Measurements from ENCODE around the gene PLEKHM2.

Gene PLEKHM2

GRCh38 chr1:15760520-15761211, 76.5 kb downstream of the PLEKHM2 start:
- peaks cover 12% of the 10 kb centered on the region; the same call in 1 of the 2 replicates for H3K4me1 ChIP-seq
- DNase-seq = no peak
- TF ChIP-seq CTCF (IDR thresholded peaks at IDR 0.05; ENCODE audit: low read depth, low read length) = no peak
- no peaks in the 10 kb centered on the region for H3K36me3 ChIP-seq
- H3K27me3 ChIP-seq = peaks cover 6% of the 10 kb centered on the region; the same call in 1 of the 2 replicates
- H3K4me3 ChIP-seq (ENCODE audit: low read depth, low read length) = peak overlapping the region; percentile 19; the same call in 1 of the 2 replicates
- H3K9me3 ChIP-seq = no peaks in the 10 kb centered on the region

DNA sequence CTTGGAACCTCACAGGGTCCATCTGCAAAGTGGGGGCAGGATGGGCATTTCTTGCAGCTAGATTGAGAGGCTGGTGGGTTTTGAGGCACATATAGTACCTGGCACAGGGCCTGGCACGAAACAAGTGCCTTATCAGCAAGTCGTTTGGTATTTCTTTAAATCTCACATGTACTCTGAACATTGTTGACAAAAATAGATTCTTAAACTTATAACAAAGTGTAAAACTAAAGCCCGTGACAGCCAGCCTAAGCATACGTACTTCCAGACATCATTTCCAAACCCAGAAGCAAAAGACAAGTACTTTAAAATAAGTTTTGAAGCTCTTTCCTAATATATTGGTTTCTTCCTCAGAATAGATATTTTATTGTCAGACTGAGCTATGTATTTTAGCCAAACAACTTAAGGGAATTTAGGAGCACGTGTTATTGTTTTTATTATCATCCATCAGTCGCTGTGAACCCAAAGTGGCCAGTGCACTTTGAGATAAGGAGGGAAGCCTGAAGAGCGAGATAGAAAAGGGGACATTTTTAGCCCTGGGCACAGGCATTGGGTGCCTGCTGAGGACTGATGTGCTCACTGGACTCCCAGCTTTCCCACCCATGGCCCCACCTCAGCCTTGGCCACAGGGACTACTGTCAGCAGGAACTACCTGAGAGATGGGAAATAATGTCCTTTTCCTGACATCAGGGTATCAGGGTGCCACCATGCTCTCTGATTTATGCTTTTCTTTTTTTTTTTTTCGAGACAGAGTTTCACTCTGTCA, 77.4 kb downstream of the PLEKHM2 start:
- H3K4me3 ChIP-seq (ENCODE audit: low read depth, low read length) = no peak overlapping the region

GRCh38 chr1:15762546-15762945, 78.4 kb downstream of the PLEKHM2 start:
- peaks cover 11% of the 10 kb centered on the region; the same call in 1 of the 2 replicates for H3K4me1 ChIP-seq
- H3K36me3 ChIP-seq = no peaks in the 10 kb centered on the region
- H3K4me3 ChIP-seq (ENCODE audit: low read depth, low read length) = no peak overlapping the region
- TF ChIP-seq CTCF (IDR thresholded peaks at IDR 0.05; ENCODE audit: low read depth, low read length) = no peak
- no peak for DNase-seq
- no peaks in the 10 kb centered on the region for H3K9me3 ChIP-seq
- peaks cover 6% of the 10 kb centered on the region; the same call in 1 of the 2 replicates for H3K27me3 ChIP-seq

More for the DNA sequence above, 77.4 kb downstream of the PLEKHM2 start:
- Histone ChIP-seq H3K9me3 (no peaks in the 10 kb centered on the region), H3K4me1 (peaks cover 12% of the 10 kb centered on the region; the same call in 1 of the 2 replicates), H3K36me3 (no peaks in the 10 kb centered on the region), H3K27me3 (peaks cover 6% of the 10 kb centered on the region; the same call in 1 of the 2 replicates)
- TF ChIP-seq CTCF (IDR thresholded peaks at IDR 0.05; ENCODE audit: low read depth, low read length) = no peak
- no peak for DNase-seq

DNA sequence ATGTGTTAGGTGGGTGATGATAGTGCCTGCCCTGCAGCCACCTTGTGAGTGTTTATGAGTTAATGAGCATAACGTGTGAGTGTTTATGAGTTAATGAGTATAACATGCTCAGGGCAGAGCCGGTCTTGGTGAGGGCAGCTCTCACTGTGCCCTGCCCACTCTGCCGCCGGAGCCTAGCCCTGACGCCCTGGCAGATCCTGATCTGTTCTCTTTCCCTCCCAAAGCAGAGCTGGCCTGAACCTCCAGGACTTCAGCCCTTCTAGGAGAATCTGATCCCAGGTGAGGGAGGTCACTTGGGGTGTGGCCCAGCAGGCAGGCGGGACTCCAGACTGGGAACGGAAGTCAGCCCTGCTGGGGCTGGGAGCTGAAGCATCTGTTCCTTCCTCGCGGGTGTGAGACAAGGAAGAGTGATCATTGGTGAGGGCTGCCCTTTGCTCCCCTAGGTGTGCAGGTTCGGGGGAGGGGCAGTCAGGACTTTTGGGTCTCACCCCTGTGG, 80.2 kb downstream of the PLEKHM2 start:
- no peak for DNase-seq
- Histone ChIP-seq H3K4me3 (ENCODE audit: low read depth, low read length) (no peak overlapping the region), H3K9me3 (no peaks in the 10 kb centered on the region), H3K36me3 (no peaks in the 10 kb centered on the region), H3K4me1 (peaks cover 5% of the 10 kb centered on the region; the same call in 1 of the 2 replicates), H3K27me3 (peaks cover under 1% of the 10 kb centered on the region; the same call in 1 of the 2 replicates)
- no peak for TF ChIP-seq CTCF (IDR thresholded peaks at IDR 0.05; ENCODE audit: low read depth, low read length)

- DNase-seq = no peak
- TF ChIP-seq CTCF (IDR thresholded peaks at IDR 0.05; ENCODE audit: low read depth, low read length) = no peak
- no peaks in the 10 kb centered on the region for H3K9me3 ChIP-seq
- H3K36me3 ChIP-seq = no peaks in the 10 kb centered on the region
- peaks cover 5% of the 10 kb centered on the region; the same call in 1 of the 2 replicates for H3K4me1 ChIP-seq
- no peaks in the 10 kb centered on the region for H3K27me3 ChIP-seq
- no peak overlapping the region for H3K4me3 ChIP-seq (ENCODE audit: low read depth, low read length)
These were observed 80.8 kb downstream of the PLEKHM2 start for GRCh38 chr1:15764890-15765289.
